K562 (cell line): ENCODE measurements around the gene ANKRD11. TPM values are rescaled to one million over a fixed set of nuclear protein-coding genes. Genes with fewer than 3 reads are reported as not detected.
A peak's percentile ranks its signal among the peaks of the same experiment; 100 is the strongest.

Experiments used
- ATAC-seq: fragments of 200-7000 bp; cut with Tn5 transposase; 3 replicates; pipeline ENCODE4 v1.9.1; 2020; ENCODE audit warnings: moderate library complexity
- BruUV-seq: library from RNA; stranded (reverse); fragments of 400-500 nt; replicated peaks from 2 replicates; lab custom pipeline; 2021; lab: Mats Ljungman, UMichigan
- CTCF ChIA-PET: fragments of 300-600 bp; formaldehyde crosslinking; extraction: SDS; loops from one replicate; lab custom pipeline; 2021; ENCODE audit warnings: low intra/inter-chr PET ratio; lab: Yijun Ruan, JAX
- POLR2A ChIA-PET: fragments of 300-600, 350-650 bp; sonication (Branson Sonifier 250); formaldehyde crosslinking; extraction: SDS; loops from one replicate; lab custom pipeline; 2021; ENCODE audit warnings: antibody characterized with exemption, inconsistent platforms; lab: Yijun Ruan, JAX
- DNase-seq, 4 experiments: peaks; one replicate each; pipeline versions ENCODE4 v3.0.0 to v3.0.0-alpha.2; 2011 to 2018; ENCODE audit warnings: low spot score in 3 of 4, mixed read lengths in 3 of 4; ENCODE audit errors: extremely low read depth in 1 of 4
- FAIRE-seq: peaks from 2 replicates; lab custom pipeline; 2011; peaks lifted over from hg19 to GRCh38; lab: Jason Lieb, UNC
- H2AFZ ChIP-seq: 2 replicates; pipeline ENCODE4 v1.6.0; 2011; ENCODE audit warnings: low read depth, low read length, control low read depth, inconsistent platforms
- H3K27ac ChIP-seq: fragments of 200-600 bp; 3 replicates; pipeline ENCODE4 v1.8.0; 2011; ENCODE audit warnings: low read depth, mild to moderate bottlenecking, control low read depth, inconsistent platforms, low read length, moderate library complexity, mixed read lengths; ENCODE audit errors: extremely low read depth
- H3K27me3 ChIP-seq, 2 experiments: fragments of 300-600 bp in 1 of 2; 2 replicates in 1 of 2; 3 replicates in 1 of 2; pipeline versions ENCODE4 v1.6.0 to v1.8.0; 2011; ENCODE audit warnings: inconsistent platforms in 2 of 2, low read length in 2 of 2, mild to moderate bottlenecking in 1 of 2, mixed read lengths in 1 of 2, moderate library complexity in 1 of 2; ENCODE audit not compliant: control insufficient read depth in 2 of 2, insufficient read depth in 2 of 2
- H3K36me3 ChIP-seq: fragments of 300-600 bp; 3 replicates; pipeline ENCODE4 v1.8.0; 2011; ENCODE audit warnings: mild to moderate bottlenecking, low read length, inconsistent platforms; ENCODE audit not compliant: control insufficient read depth, insufficient read depth
- H3K4me1 ChIP-seq, 2 experiments: fragments of 200-600 bp in 1 of 2; replicated peaks in 1 of 2; 2 replicates in 1 of 2; 3 replicates in 1 of 2; pipeline versions ENCODE4 v1.5.1 to v1.8.0; 2011; ENCODE audit warnings: inconsistent platforms in 2 of 2, low read length in 2 of 2, mild to moderate bottlenecking in 1 of 2, mixed read lengths in 1 of 2, moderate library complexity in 1 of 2; ENCODE audit not compliant: control insufficient read depth in 2 of 2, insufficient read depth in 2 of 2
- H3K4me2 ChIP-seq: 2 replicates; pipeline ENCODE4 v1.6.1; 2011; ENCODE audit warnings: low read length, control low read depth, inconsistent platforms, mixed read lengths; ENCODE audit not compliant: insufficient read depth
- H3K4me3 ChIP-seq: fragments of 200-600 bp; sonication (generic), shearing (Covaris generic); 2 replicates; pipeline ENCODE4 v1.5.1; 2016; ENCODE audit warnings: control low read depth, inconsistent platforms
- H3K79me2 ChIP-seq: fragments of 200-600 bp; 3 replicates; pipeline ENCODE4 v1.8.0; 2011; ENCODE audit warnings: low read length, inconsistent platforms; ENCODE audit not compliant: control insufficient read depth, insufficient read depth
- H3K9ac ChIP-seq, 2 experiments: 2 replicates each; pipeline versions ENCODE4 v1.6.0 to v1.6.1; 2011; ENCODE audit warnings: low read depth in 2 of 2, low read length in 2 of 2, control low read depth in 1 of 2, inconsistent platforms in 1 of 2, mild to moderate bottlenecking in 1 of 2, mixed read lengths in 1 of 2; ENCODE audit not compliant: insufficient read depth in 1 of 2
- H3K9me1 ChIP-seq: one replicate; pipeline ENCODE4 v1.6.0; 2011; ENCODE audit warnings: inconsistent platforms, mild to moderate bottlenecking, low read length, moderate library complexity; ENCODE audit not compliant: control insufficient read depth, insufficient read depth
- H3K9me3 ChIP-seq: replicated peaks from 2 replicates; pipeline ENCODE4 v1.5.1; 2011; ENCODE audit warnings: low read depth, low read length, inconsistent platforms; ENCODE audit not compliant: control insufficient read depth, insufficient read depth
- H4K20me1 ChIP-seq: replicated peaks from 2 replicates; pipeline ENCODE4 v1.6.1; 2011; ENCODE audit warnings: low read length, inconsistent platforms, mixed read lengths; ENCODE audit not compliant: control insufficient read depth, insufficient read depth
- CCAR2 ChIP-seq: fragments of 200-400 bp; formaldehyde crosslinking; IDR thresholded peaks from 2 replicates; pipeline ENCODE4 v1.6.1; 2017; ENCODE audit warnings: mild to moderate bottlenecking, low read depth, low read length
- CHD1 ChIP-seq: fragments of 200-600 bp; sonication (generic); IDR thresholded peaks from one replicate; pipeline ENCODE4 v1.6.1; 2012; ENCODE audit warnings: mild to moderate bottlenecking, moderate library complexity, low read length, inconsistent platforms
- CXXC5 ChIP-seq: fragments of 250-450 bp; sonication (Bioruptor Pico); IDR thresholded peaks from 2 replicates; pipeline ENCODE4 v1.8.0; 2022; ENCODE audit warnings: inconsistent platforms, mild to moderate bottlenecking, moderate library complexity
- DPF2 ChIP-seq: fragments of 450-650 bp; IDR thresholded peaks from 2 replicates; pipeline ENCODE4 v1.6.1; 2016
- KDM2B ChIP-seq: fragments of 250-450 bp; sonication (Bioruptor Pico); IDR thresholded peaks from 2 replicates; pipeline ENCODE4 v1.8.0; 2021; ENCODE audit warnings: mild to moderate bottlenecking, moderate library complexity
- POLR2G ChIP-seq: fragments of 200-400 bp; formaldehyde crosslinking; IDR thresholded peaks from 2 replicates; pipeline ENCODE4 v1.6.1; 2017; ENCODE audit warnings: low read depth, mild to moderate bottlenecking, antibody characterized with exemption, low read length, moderate library complexity
- POLR3A ChIP-seq: IDR thresholded peaks from 2 replicates; pipeline ENCODE4 v1.6.1; 2011; ENCODE audit warnings: borderline replicate concordance, mild to moderate bottlenecking, moderate library complexity; ENCODE audit not compliant: insufficient read length, insufficient read depth; ENCODE audit errors: extremely low read depth
- RBM22 ChIP-seq: fragments of 200-400 bp; formaldehyde crosslinking; IDR thresholded peaks from 2 replicates; pipeline ENCODE4 v1.6.1; 2018; ENCODE audit warnings: low read length, low read depth; ENCODE audit not compliant: poor library complexity, severe bottlenecking
- TAF15 ChIP-seq: fragments of 200-400 bp; formaldehyde crosslinking; IDR thresholded peaks from 2 replicates; pipeline ENCODE4 v1.6.1; 2017; ENCODE audit warnings: mild to moderate bottlenecking, low read depth, low read length, moderate library complexity
- ZNF589 ChIP-seq: fragments of 200-800 bp; sonication (Bioruptor generic); IDR thresholded peaks from 2 replicates; pipeline ENCODE4 v1.6.1; 2016; ENCODE audit warnings: low read depth, missing genetic modification characterization, missing compliant biosample characterization
- ZNF830 ChIP-seq: fragments of 250-450 bp; sonication (Bioruptor Pico); IDR thresholded peaks from 2 replicates; pipeline ENCODE4 v1.5.0; 2021; ENCODE audit warnings: mild to moderate bottlenecking
- WGBS: fragments of 100-300 bp; shearing (Covaris generic); methylation state at CpG from one replicate; pipeline ENCODE4 v1.1.6; 2016; ENCODE audit warnings: low coverage, mixed read lengths; ENCODE audit not compliant: insufficient coverage; ENCODE audit errors: missing lambda C conversion rate; 5-methylcytosine and 5-hydroxymethylcytosine counted together
- in situ Hi-C: fragments of 300-500 bp; cut with MboI; formaldehyde crosslinking; loops from 4 replicates; pipeline ENCODE4 v1.15.0; 2018; ENCODE audit warnings: inconsistent platforms, mixed read lengths
- intact Hi-C: fragments of 100-400 bp; cut with micrococcal nuclease; formaldehyde crosslinking; loops from 2 replicates; pipeline ENCODE4 v1.14.2; 2022
- polyA plus RNA-seq, 8 experiments: library from polyadenylated mRNA; depleted of rRNA in 4 of 8; stranded (reverse) in 5 of 8; unstranded in 3 of 8; fragments of >200 nt; fragmentation: Nextera tagmentation in 2 of 8; fragmentation: Illumina TruSeq in 1 of 8; extraction: Ambion mirVana in 2 of 8; extraction: Trizol in 1 of 8; gene quantifications; 2 replicates each; pipeline versions ENCODE4 v1.2.1 to v1.2.3, GENCODE V29; 2011 to 2014; ENCODE audit warnings: inconsistent platforms in 1 of 8, missing spikeins in 1 of 8
- total RNA-seq, 7 experiments: library from RNA; depleted of rRNA in 6 of 7; stranded (reverse); fragments of >200 nt in 6 of 7; fragmentation: Illumina TruSeq in 2 of 7; extraction: Trizol in 2 of 7; gene quantifications; 2 replicates each; pipeline versions ENCODE4 v1.2.1 to v1.2.3, GENCODE V29; 2011 to 2021; ENCODE audit warnings: low replicate concordance in 1 of 7
- TF ChIP-seq, protein P1 (sequence below): fragments of 250-450 bp; sonication (Bioruptor Pico); IDR thresholded peaks from 2 replicates; pipeline ENCODE4 v1.8.0; 2021; ENCODE audit warnings: moderate library complexity, mild to moderate bottlenecking, inconsistent platforms

The ANKRD11 gene
- total and polyA plus RNA-seq, 9 of the 15 experiments (the other 6 are each of a cell fraction or from before 2014, with no cell fraction given), result 4.7 to 126 (median 31.7) TPM

DNA sequence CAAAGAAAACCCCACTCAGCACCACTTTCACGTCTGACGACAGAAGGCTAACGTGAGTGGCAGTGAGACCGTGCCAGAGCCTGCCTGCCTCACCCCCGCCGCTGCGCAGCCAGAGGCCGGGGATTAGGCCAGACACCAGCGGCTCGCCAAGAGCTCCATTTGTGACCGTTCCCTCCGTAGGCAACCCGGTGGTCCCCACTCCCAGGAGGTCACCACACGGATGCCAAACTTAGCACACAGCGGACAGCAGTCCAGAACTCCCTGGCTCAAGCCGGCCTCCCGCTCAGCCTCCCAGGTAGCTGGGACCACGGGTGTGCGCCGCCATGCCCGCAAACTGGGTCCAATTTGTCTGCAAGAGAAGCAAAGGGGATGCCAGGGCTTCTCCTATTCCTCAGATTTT lies 104.6 kb downstream of the ANKRD11 start:
- Histone ChIP-seq H3K9me1 (peaks cover 28% of the 10 kb centered on the region), H3K27me3 (no peaks in the 10 kb centered on the region), H3K36me3 (peaks cover 8% of the 10 kb centered on the region), H3K4me3 (no peak overlapping the region), H3K4me1 (peaks cover 27 to 62% of the 10 kb centered on the region in 2 experiments), H3K9ac (no peak overlapping the region), H3K9me3 (0 out of 2 replicates have a peak, but pooled peaks cover 3% of the 10 kb centered on the region), H3K27ac (no peak overlapping the region), H4K20me1 (peaks cover 75% of the 10 kb centered on the region), H2AFZ (no peak overlapping the region)
- no TSS peak for BruUV-seq
- POLR2A ChIA-PET, result interaction anchor here (0.9 kb wide), 1 partner anchor 21 kb away, joined by 3 read pairs; no protein-coding TSS in a partner anchor
- intact Hi-C loops (no loop called here), in situ Hi-C loops (no loop called here)
- CTCF ChIA-PET, result no interaction called here
- no peak for DNase-seq
- ATAC-seq, result no peak
- TF ChIP-seq POLR3A (no peak), ZNF830 (CRISPR knock-in tag) (no peak), POLR2G (peak; percentile 50), TAF15 (no peak), KDM2B (CRISPR knock-in tag) (no peak), CCAR2 (no peak), CXXC5 (no peak), RBM22 (peak; percentile 74), ZNF589 (CRISPR knock-in tag) (no peak), CHD1 (no peak), DPF2 (no peak)
- TF ChIP-seq, protein P1, sequence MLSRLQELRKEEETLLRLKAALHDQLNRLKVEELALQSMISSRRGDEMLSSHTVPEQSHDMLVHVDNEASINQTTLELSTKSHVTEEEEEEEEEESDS (CRISPR knock-in tag), result no peak
- TF ChIP-seq, all 486 proteins: peak for 2
- peaks cover 95% of the 10 kb centered on the region for H3K79me2 ChIP-seq
- WGBS, result 92% methylated on average over 21 of the region's 21 CpGs
- no peak overlapping the region for H3K4me2 ChIP-seq
- FAIRE-seq, result no peak
